HepG2 (cell line): ENCODE data around the gene ANKHD1. TPM values are rescaled to one million over a fixed set of nuclear protein-coding genes. Genes with fewer than 3 reads are reported as not detected.

Source experiments
- ERF ChIP-seq: IDR thresholded peaks from 2 replicates; pipeline ENCODE4 v1.6.1; 2018; ENCODE audit warnings: missing biosample characterization, missing genetic modification reagents
- FOSL1 ChIP-seq: sonication (generic); formaldehyde crosslinking; IDR thresholded peaks from 2 replicates; pipeline ENCODE4 v1.9.0; 2021; ENCODE audit warnings: missing genetic modification reagents, borderline replicate concordance
- HOXA7 ChIP-seq: sonication (generic); formaldehyde crosslinking; IDR thresholded peaks from 2 replicates; pipeline ENCODE4 v1.8.1; 2022; ENCODE audit warnings: mild to moderate bottlenecking, missing genetic modification reagents, moderate library complexity
- MAZ ChIP-seq, 2 experiments: sonication (generic) in 1 of 2; formaldehyde crosslinking in 1 of 2; IDR thresholded peaks; 2 replicates each; pipeline versions ENCODE4 v1.5.0 to v1.6.1; 2012 to 2020; ENCODE audit warnings: low read depth in 2 of 2, mild to moderate bottlenecking in 2 of 2, borderline replicate concordance in 1 of 2, improper control_type of control experiment in 1 of 2, low read length in 1 of 2, missing genetic modification reagents in 1 of 2, moderate library complexity in 1 of 2
- NFYC ChIP-seq: IDR thresholded peaks from 2 replicates; pipeline ENCODE4 v1.6.1; 2016; ENCODE audit warnings: missing genetic modification reagents, missing compliant biosample characterization
- TEAD3 ChIP-seq: optimal IDR thresholded peaks from 2 replicates; pipeline ENCODE3; 2016; ENCODE audit warnings: borderline replicate concordance
- ZNF33A ChIP-seq: sonication (generic); formaldehyde crosslinking; IDR thresholded peaks from 2 replicates; pipeline ENCODE4 v1.5.1; 2020; ENCODE audit warnings: missing genetic modification reagents, mild to moderate bottlenecking, moderate library complexity, borderline replicate concordance
- ZNF33B ChIP-seq: sonication (generic); formaldehyde crosslinking; IDR thresholded peaks from 2 replicates; pipeline ENCODE4 v1.5.1; 2020; ENCODE audit warnings: mild to moderate bottlenecking, missing genetic modification reagents
- ZNF343 ChIP-seq: sonication (generic); formaldehyde crosslinking; IDR thresholded peaks from 2 replicates; pipeline ENCODE4 v1.4.0; 2020; ENCODE audit warnings: mild to moderate bottlenecking, missing genetic modification reagents
- ZNF510 ChIP-seq: sonication (generic); formaldehyde crosslinking; IDR thresholded peaks from 2 replicates; pipeline ENCODE4 v1.4.0; 2020; ENCODE audit warnings: low read depth, mild to moderate bottlenecking, missing genetic modification reagents
- ZNF546 ChIP-seq: sonication (generic); formaldehyde crosslinking; conservative IDR thresholded peaks from 2 replicates; pipeline ENCODE4 v1.8.1; 2023; ENCODE audit warnings: mild to moderate bottlenecking, missing genetic modification reagents
- ZNF589 ChIP-seq: sonication (generic); formaldehyde crosslinking; conservative IDR thresholded peaks from 2 replicates; pipeline ENCODE4 v1.8.0; 2022; ENCODE audit warnings: mild to moderate bottlenecking, moderate library complexity, missing genetic modification reagents
- ZNF598 ChIP-seq: sonication (generic); formaldehyde crosslinking; IDR thresholded peaks from 2 replicates; pipeline ENCODE4 v1.5.1; 2020; ENCODE audit warnings: mild to moderate bottlenecking, missing genetic modification reagents, borderline replicate concordance
- ZNF629 ChIP-seq: sonication (generic); formaldehyde crosslinking; conservative IDR thresholded peaks from 2 replicates; pipeline ENCODE4 v1.5.0; 2020; ENCODE audit warnings: missing genetic modification reagents
- ZNF646 ChIP-seq: sonication (generic); formaldehyde crosslinking; IDR thresholded peaks from 2 replicates; pipeline ENCODE4 v1.9.0; 2021; ENCODE audit warnings: mild to moderate bottlenecking, missing genetic modification reagents
- polyA plus RNA-seq, 8 experiments: library from polyadenylated mRNA; depleted of rRNA in 3 of 8; stranded (reverse) in 7 of 8; unstranded in 1 of 8; fragments of >200 nt; fragmentation: Illumina TruSeq in 4 of 8; extraction: Trizol in 4 of 8; gene quantifications; 2 replicates each; pipeline versions ENCODE4 v1.2.1 to v1.2.3, GENCODE V29; 2011 to 2016; ENCODE audit warnings: low read depth in 4 of 8, missing spikeins in 1 of 8, mixed read lengths in 1 of 8; ENCODE audit not compliant: insufficient read depth in 1 of 8
- total RNA-seq, 5 experiments: library from RNA; depleted of rRNA; stranded (reverse); fragments of >200 nt; fragmentation: Illumina TruSeq; extraction: Trizol; gene quantifications; 2 replicates each; pipeline ENCODE4 v1.2.3, GENCODE V29; 2016; ENCODE audit warnings: low read depth in 1 of 5
- TF ChIP-seq, protein P1 (sequence below): sonication (generic); formaldehyde crosslinking; IDR thresholded peaks from 2 replicates; pipeline ENCODE4 v1.4.0; 2020; ENCODE audit warnings: mild to moderate bottlenecking, missing genetic modification reagents, borderline replicate concordance

ANKHD1 gene
- total and polyA plus RNA-seq, 2 of the 13 experiments (the other 11 are each of a cell fraction or from before 2014, with no cell fraction given), result 69.9 to 82.0 TPM

- TF ChIP-seq, protein P1, sequence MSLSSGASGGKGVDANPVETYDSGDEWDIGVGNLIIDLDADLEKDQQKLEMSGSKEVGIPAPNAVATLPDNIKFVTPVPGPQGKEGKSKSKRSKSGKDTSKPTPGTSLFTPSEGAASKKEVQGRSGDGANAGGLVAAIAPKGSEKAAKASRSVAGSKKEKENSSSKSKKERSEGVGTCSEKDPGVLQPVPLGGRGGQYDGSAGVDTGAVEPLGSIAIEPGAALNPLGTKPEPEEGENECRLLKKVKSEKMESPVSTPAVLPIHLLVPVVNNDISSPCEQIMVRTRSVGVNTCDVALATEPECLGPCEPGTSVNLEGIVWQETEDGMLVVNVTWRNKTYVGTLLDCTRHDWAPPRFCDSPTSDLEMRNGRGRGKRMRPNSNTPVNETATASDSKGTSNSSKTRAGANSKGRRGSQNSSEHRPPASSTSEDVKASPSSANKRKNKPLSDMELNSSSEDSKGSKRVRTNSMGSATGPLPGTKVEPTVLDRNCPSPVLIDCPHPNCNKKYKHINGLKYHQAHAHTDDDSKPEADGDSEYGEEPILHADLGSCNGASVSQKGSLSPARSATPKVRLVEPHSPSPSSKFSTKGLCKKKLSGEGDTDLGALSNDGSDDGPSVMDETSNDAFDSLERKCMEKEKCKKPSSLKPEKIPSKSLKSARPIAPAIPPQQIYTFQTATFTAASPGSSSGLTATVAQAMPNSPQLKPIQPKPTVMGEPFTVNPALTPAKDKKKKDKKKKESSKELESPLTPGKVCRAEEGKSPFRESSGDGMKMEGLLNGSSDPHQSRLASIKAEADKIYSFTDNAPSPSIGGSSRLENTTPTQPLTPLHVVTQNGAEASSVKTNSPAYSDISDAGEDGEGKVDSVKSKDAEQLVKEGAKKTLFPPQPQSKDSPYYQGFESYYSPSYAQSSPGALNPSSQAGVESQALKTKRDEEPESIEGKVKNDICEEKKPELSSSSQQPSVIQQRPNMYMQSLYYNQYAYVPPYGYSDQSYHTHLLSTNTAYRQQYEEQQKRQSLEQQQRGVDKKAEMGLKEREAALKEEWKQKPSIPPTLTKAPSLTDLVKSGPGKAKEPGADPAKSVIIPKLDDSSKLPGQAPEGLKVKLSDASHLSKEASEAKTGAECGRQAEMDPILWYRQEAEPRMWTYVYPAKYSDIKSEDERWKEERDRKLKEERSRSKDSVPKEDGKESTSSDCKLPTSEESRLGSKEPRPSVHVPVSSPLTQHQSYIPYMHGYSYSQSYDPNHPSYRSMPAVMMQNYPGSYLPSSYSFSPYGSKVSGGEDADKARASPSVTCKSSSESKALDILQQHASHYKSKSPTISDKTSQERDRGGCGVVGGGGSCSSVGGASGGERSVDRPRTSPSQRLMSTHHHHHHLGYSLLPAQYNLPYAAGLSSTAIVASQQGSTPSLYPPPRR, result 0 out of 2 replicates have a peak, but pooled peaks have one; percentile 4
- TF ChIP-seq ZNF510 (CRISPR knock-in tag) (no peak), FOSL1 (CRISPR knock-in tag) (no peak), ERF (CRISPR knock-in tag) (no peak), ZNF589 (CRISPR knock-in tag) (no peak), NFYC (CRISPR knock-in tag) (no peak), ZNF598 (CRISPR knock-in tag) (no peak), ZNF546 (CRISPR knock-in tag) (no peak), ZNF343 (no peak), TEAD3 (CRISPR knock-in tag) (peak; percentile 76), ZNF33A (peak; percentile 63; the same call in 1 of the 2 replicates), ZNF646 (CRISPR knock-in tag) (peak; percentile 73; the same call in 1 of the 2 replicates), HOXA7 (CRISPR knock-in tag) (no peak), MAZ (IDR thresholded peaks at IDR 0.05; ENCODE audit: borderline replicate concordance, low read depth, low read length) (no peak), MAZ (CRISPR knock-in tag; IDR thresholded peaks at IDR 0.05; ENCODE audit: low read depth) (no peak; the same call in 1 of the 2 replicates), ZNF629 (CRISPR knock-in tag) (no peak), ZNF33B (CRISPR knock-in tag) (peak; percentile 17; the same call in 1 of the 2 replicates)
These were observed 145.3 kb downstream of the ANKHD1 start (continued) for GRCh38 chr5:140546851-140547507.
